Lung (tissue), 12 donors: ENCODE measurements around the gene GIPC2. TPM values are rescaled to one million over a fixed set of nuclear protein-coding genes. Genes with fewer than 3 reads are reported as not detected.

Experiments
- ATAC-seq: fragments of 200-7000 bp; cut with Tn5 transposase; one replicate; pipeline ENCODE4 v1.9.1; 2020; ENCODE audit warnings: moderate number of reproducible peaks; ENCODE audit not compliant: insufficient read depth, low FRiP score
- DNase-seq, 3 donors: peaks; one replicate each; pipeline ENCODE4 v3.0.0-alpha.2; 2013 to 2017
- H3K27ac ChIP-seq, 2 donors: one replicate each; pipeline ENCODE4 v1.5.1; 2013; ENCODE audit warnings: mild to moderate bottlenecking in 2 of 2, moderate library complexity in 2 of 2, control low read depth in 1 of 2, inconsistent platforms in 1 of 2, low read depth in 1 of 2, low read length in 1 of 2
- H3K27me3 ChIP-seq, 3 donors: one replicate each; pipeline ENCODE4 v1.5.1; 2013; ENCODE audit warnings: low read length in 2 of 3; ENCODE audit not compliant: control insufficient read depth in 3 of 3, insufficient read depth in 3 of 3
- H3K36me3 ChIP-seq, 4 donors: one replicate each; pipeline ENCODE4 v1.5.1; 2013; ENCODE audit warnings: low read length in 4 of 4, mild to moderate bottlenecking in 1 of 4, moderate library complexity in 1 of 4; ENCODE audit not compliant: control insufficient read depth in 4 of 4, insufficient read depth in 4 of 4
- H3K4me1 ChIP-seq, 5 donors: one replicate each; pipeline ENCODE4 v1.5.1; 2013; ENCODE audit warnings: low read length in 5 of 5, mild to moderate bottlenecking in 2 of 5, moderate library complexity in 1 of 5; ENCODE audit not compliant: control insufficient read depth in 5 of 5, insufficient read depth in 5 of 5
- H3K4me3 ChIP-seq: one replicate; pipeline ENCODE4 v1.5.1; 2013; ENCODE audit warnings: mild to moderate bottlenecking, control low read depth, moderate library complexity
- H3K9ac ChIP-seq, 2 donors: one replicate each; pipeline ENCODE4 v1.5.1; 2013; ENCODE audit warnings: low read length in 2 of 2, control low read depth in 1 of 2; ENCODE audit not compliant: insufficient read depth in 1 of 2
- H3K9me3 ChIP-seq, 4 donors: one replicate each; pipeline ENCODE4 v1.5.1; 2013; ENCODE audit warnings: low read length in 3 of 4, mild to moderate bottlenecking in 1 of 4, moderate library complexity in 1 of 4; ENCODE audit not compliant: control insufficient read depth in 4 of 4, insufficient read depth in 3 of 4
- WGBS, 2 donors: extraction: QIAGEN DNeasy Blood & Tissue Kit; methylation state at CpG; one replicate each; pipeline ENCODE4 v1.1.7; 2013; 5-methylcytosine and 5-hydroxymethylcytosine counted together
- polyA plus RNA-seq, 2 donors: library from polyadenylated mRNA; stranded (reverse); fragments of 200-250 nt; gene quantifications; one replicate each; pipeline ENCODE4 v1.2.1, GENCODE V29; 2013
- total RNA-seq, 2 donors: library from RNA; depleted of rRNA in 1 of 2; stranded (reverse); fragments of >200 nt in 1 of 2; gene quantifications; one replicate each; pipeline ENCODE4 v1.2.1, GENCODE V29; 2014 to 2021
- TF ChIP-seq, protein P1 (sequence below): IDR thresholded peaks from 2 replicates; pipeline ENCODE4 v1.5.1; 2012; ENCODE audit warnings: mild to moderate bottlenecking; ENCODE audit errors: control extremely low read depth, extremely low read depth
- donor health status: control.
- donor health status: control.
- donor health status: Bipolar disorder and iron deficiency.
- donor health status: healthy.
- donor health status: DM: yes; HTN: yes; CAD: no.

GIPC2 gene
- total and polyA plus RNA-seq, 4 donors = 0.94 to 2.5 (median 1.8) TPM

DNA sequence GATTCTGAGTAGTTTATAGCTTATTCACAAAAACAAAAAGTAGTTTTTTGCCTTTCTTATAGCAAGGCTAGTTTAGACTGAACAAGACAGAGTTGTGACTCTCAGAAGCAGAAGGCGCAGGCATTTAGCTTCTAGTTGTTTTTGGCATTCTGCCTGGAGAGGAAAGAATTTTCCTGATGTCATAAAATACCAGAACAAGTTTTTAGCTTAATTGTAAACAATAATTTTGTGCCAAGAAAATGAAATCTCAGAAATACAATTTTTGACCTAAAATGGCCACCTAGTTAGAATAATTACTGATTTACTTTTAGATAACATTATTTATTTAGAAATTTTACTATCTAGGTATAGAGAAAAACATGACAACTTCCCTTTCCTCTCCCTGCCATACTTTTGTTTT lies 40.0 kb upstream of the GIPC2 start:
- H3K4me1 ChIP-seq = peaks cover 0 to 26% (median 0%) of the 10 kb centered on the region in 5 donors
- no peak for ATAC-seq
- TF ChIP-seq, protein P1, sequence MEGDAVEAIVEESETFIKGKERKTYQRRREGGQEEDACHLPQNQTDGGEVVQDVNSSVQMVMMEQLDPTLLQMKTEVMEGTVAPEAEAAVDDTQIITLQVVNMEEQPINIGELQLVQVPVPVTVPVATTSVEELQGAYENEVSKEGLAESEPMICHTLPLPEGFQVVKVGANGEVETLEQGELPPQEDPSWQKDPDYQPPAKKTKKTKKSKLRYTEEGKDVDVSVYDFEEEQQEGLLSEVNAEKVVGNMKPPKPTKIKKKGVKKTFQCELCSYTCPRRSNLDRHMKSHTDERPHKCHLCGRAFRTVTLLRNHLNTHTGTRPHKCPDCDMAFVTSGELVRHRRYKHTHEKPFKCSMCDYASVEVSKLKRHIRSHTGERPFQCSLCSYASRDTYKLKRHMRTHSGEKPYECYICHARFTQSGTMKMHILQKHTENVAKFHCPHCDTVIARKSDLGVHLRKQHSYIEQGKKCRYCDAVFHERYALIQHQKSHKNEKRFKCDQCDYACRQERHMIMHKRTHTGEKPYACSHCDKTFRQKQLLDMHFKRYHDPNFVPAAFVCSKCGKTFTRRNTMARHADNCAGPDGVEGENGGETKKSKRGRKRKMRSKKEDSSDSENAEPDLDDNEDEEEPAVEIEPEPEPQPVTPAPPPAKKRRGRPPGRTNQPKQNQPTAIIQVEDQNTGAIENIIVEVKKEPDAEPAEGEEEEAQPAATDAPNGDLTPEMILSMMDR = no peak

DNA sequence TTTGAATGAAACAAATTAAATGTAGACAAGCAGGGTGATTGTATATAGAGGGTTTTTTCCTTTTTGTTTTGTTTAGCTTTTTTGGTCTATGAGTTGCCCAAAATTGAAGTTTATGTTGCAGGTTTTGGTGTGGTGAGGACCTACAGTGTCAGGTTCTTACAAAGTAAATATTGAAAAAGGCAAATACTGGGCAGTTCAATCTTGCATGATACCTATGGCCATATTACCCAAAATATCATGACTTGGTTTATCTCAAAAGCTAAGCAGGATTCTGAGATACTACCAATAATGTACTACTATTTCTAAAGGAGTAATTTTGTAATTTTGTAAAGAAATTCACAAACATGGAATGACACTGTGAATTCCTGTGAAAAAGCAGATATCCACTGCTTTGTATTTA lies 39.2 kb upstream of the GIPC2 start:
- Histone ChIP-seq H3K36me3 (no peaks in the 10 kb centered on the region), H3K4me1 (peaks cover 0 to 26% (median 0%) of the 10 kb centered on the region in 5 donors), H3K4me3 (no peak overlapping the region), H3K9ac (peak overlapping the region in 1 of 2 donors; percentile 100), H3K27ac (peak overlapping the region in 1 of 2 donors; percentile 45), H3K9me3 (no peaks in the 10 kb centered on the region), H3K27me3 (no peaks in the 10 kb centered on the region)
- ATAC-seq = no peak
- peak in 1 of 3 donors; percentile 42 for DNase-seq
- TF ChIP-seq, protein P1 = no peak

More for the DNA sequence above, 40.0 kb upstream of the GIPC2 start:
- WGBS, 2 donors = 3 to 5% methylated on average over 1 of the region's 1 CpG
- no peak overlapping the region for H3K4me3 ChIP-seq
- peak overlapping the region; percentile 41 to 100 for H3K9ac ChIP-seq
- H3K27ac ChIP-seq = peak overlapping the region in 1 of 2 donors; percentile 45
- no peaks in the 10 kb centered on the region for H3K36me3 ChIP-seq
- no peaks in the 10 kb centered on the region for H3K27me3 ChIP-seq
- H3K9me3 ChIP-seq = no peaks in the 10 kb centered on the region
- peak; percentile 77 to 98 (median 98) for DNase-seq

- ATAC-seq = no peak
- Histone ChIP-seq H3K4me1 (peaks cover 0 to 26% (median 0%) of the 10 kb centered on the region in 5 donors), H3K4me3 (no peak overlapping the region), H3K36me3 (no peaks in the 10 kb centered on the region), H3K9me3 (no peaks in the 10 kb centered on the region), H3K27ac (no peak overlapping the region), H3K27me3 (no peaks in the 10 kb centered on the region), H3K9ac (no peak overlapping the region)
- TF ChIP-seq, protein P1 = no peak
- DNase-seq = no peak
- WGBS, 2 donors = 83 to 92% methylated on average over 4 of the region's 4 CpGs
Observed at GRCh38 chr1:78007677-78008341, 38.0 kb upstream of the GIPC2 start.
